ENCODE data around the gene SEC31A. TPM values are rescaled to one million over a fixed set of nuclear protein-coding genes. Genes with fewer than 3 reads are reported as not detected.
A peak's percentile ranks its signal among the peaks of the same experiment; 100 is the strongest.

SEC31A gene, protein sequence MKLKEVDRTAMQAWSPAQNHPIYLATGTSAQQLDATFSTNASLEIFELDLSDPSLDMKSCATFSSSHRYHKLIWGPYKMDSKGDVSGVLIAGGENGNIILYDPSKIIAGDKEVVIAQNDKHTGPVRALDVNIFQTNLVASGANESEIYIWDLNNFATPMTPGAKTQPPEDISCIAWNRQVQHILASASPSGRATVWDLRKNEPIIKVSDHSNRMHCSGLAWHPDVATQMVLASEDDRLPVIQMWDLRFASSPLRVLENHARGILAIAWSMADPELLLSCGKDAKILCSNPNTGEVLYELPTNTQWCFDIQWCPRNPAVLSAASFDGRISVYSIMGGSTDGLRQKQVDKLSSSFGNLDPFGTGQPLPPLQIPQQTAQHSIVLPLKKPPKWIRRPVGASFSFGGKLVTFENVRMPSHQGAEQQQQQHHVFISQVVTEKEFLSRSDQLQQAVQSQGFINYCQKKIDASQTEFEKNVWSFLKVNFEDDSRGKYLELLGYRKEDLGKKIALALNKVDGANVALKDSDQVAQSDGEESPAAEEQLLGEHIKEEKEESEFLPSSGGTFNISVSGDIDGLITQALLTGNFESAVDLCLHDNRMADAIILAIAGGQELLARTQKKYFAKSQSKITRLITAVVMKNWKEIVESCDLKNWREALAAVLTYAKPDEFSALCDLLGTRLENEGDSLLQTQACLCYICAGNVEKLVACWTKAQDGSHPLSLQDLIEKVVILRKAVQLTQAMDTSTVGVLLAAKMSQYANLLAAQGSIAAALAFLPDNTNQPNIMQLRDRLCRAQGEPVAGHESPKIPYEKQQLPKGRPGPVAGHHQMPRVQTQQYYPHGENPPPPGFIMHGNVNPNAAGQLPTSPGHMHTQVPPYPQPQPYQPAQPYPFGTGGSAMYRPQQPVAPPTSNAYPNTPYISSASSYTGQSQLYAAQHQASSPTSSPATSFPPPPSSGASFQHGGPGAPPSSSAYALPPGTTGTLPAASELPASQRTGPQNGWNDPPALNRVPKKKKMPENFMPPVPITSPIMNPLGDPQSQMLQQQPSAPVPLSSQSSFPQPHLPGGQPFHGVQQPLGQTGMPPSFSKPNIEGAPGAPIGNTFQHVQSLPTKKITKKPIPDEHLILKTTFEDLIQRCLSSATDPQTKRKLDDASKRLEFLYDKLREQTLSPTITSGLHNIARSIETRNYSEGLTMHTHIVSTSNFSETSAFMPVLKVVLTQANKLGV
- total RNA-seq (2022) (212 and 229 TPM in 2 replicates), Bru-seq, nascent RNA (percentile 96 among the genes with signal in this experiment), BruChase-seq, experiment 1, labeled RNA remaining after a 6-hour chase (percentile 96 among the genes with signal in this experiment), BruChase-seq, experiment 2, labeled RNA remaining after a 2-hour chase (percentile 96 among the genes with signal in this experiment)
- long read RNA-seq, full-length matches to known transcripts = 227 of 404 reads
- long read RNA-seq, partial matches to known transcripts = 47 of 404 reads
- long read RNA-seq, other reads (novel, unspliced or antisense) = 130 of 404 reads

DNA sequence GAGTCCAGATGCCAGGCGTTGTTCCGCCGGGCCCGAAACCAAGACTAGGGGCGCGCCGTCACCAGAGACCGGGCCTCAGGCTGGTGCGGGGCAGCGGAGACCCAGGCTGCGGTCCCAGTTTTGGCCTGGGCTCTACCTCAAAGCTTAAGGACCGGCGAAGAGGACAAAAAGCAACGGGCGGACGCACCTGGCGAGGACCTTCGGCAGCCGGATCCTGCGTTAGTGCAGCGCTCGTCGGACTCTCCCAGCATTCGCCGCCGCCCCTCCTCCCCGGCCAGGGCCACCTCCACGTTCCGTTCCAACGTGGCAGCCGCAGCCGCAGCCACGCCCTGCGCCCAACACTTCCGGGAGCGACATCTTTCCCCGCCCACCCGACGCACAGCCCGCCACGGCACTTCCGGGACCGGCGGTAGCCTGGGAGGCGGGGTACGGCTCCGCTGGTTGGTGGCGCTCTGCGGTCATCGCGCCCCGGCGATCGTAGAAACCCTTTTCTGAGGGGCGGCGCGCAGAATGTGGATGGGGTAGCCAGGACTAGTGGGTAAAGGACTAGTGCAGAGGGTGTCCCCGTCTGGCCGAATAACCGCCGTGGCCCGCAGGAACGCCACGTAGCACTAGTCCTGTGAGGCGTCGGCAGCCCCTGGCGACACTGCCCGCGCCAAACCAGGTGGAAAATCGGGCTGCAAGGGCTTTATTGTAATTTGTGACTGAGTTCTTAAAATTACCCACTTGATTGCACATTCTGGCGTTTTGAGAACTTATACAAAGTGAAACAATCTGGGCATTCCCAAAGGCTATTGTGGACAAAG is at the start of gene SEC31A:
Gene SEC31A (minus strand): TSS at position 253 of the 806 bp plus-strand sequence. CDS start 9,217 bp downstream, outside the sequence.
- Mint-ChIP-seq H3K9me3 (ENCODE audit: unreplicated experiment) (no peaks in the 10 kb centered on the region), H3K27me3 (ENCODE audit: insufficient read depth, unreplicated experiment) (no peaks in the 10 kb centered on the region), H3K4me3 (ENCODE audit: unreplicated experiment) (peak within 1 kb of the TSS; percentile 86), H3K36me3 (ENCODE audit: insufficient read depth, unreplicated experiment) (peaks cover 65% of the 10 kb centered on the region), H3K27ac (ENCODE audit: low read depth, unreplicated experiment) (peak within 1 kb of the TSS; percentile 98), H3K4me1 (ENCODE audit: insufficient read depth, unreplicated experiment) (peaks cover 24% of the 10 kb centered on the region)
- ChIA-PET POLR2A (interaction anchor here (1.1 to 11.1 kb wide), 10 partner anchors 7 to 518 kb away, joined by 3 to 327 read pairs (median 10); partner anchors contain the start of genes HNRNPDL, LIN54 and THAP9), CTCF (interaction anchor here (0.7 kb wide), 1 partner anchor 9 kb away, joined by 3 read pairs; no protein-coding TSS in a partner anchor)
- peak; percentile 95 for DNase-seq (ENCODE audit: unreplicated experiment)
- BruUV-seq (replicated peaks) = TSS peak; percentile 85
- intact Hi-C loops (cut with micrococcal nuclease) = loop anchor here (1.0 kb wide), 1 partner anchor 9 kb away; the partner anchor contains the start of gene THAP9
- TF ChIP-seq, protein P1, sequence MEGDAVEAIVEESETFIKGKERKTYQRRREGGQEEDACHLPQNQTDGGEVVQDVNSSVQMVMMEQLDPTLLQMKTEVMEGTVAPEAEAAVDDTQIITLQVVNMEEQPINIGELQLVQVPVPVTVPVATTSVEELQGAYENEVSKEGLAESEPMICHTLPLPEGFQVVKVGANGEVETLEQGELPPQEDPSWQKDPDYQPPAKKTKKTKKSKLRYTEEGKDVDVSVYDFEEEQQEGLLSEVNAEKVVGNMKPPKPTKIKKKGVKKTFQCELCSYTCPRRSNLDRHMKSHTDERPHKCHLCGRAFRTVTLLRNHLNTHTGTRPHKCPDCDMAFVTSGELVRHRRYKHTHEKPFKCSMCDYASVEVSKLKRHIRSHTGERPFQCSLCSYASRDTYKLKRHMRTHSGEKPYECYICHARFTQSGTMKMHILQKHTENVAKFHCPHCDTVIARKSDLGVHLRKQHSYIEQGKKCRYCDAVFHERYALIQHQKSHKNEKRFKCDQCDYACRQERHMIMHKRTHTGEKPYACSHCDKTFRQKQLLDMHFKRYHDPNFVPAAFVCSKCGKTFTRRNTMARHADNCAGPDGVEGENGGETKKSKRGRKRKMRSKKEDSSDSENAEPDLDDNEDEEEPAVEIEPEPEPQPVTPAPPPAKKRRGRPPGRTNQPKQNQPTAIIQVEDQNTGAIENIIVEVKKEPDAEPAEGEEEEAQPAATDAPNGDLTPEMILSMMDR (IDR thresholded peaks at IDR 0.05; ENCODE audit: unreplicated experiment) = no peak

DNA sequence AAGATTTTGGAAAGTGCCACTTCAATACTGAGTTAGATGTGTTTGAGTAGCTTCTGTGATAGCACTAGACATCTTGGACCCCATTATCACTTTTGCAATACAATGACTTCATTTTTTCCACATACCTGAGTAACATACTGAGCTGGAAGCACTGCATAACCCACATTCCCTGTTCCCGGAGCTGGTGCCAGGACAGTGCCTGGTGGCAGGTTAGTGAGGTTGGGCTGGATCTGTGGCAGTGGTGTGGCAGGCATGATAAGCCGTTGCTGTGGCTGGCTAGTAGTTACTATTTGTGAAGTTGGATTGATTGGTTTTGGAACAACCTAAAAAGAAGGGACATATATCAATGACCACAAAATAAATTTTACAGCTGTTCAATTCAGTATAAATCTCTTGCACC is 48.5 kb upstream of the SEC31A start:
- ChIA-PET CTCF (interaction anchor here (0.6 kb wide), 3 partner anchors 221 to 357 kb away, joined by 3 to 5 read pairs (median 3); no protein-coding TSS in a partner anchor), POLR2A (interaction anchor here (1.1 to 1.4 kb wide), 2 partner anchors 12 to 32 kb away, joined by 3 read pairs; no protein-coding TSS in a partner anchor)
- peaks cover 32% of the 10 kb centered on the region for H3K36me3 Mint-ChIP-seq (ENCODE audit: insufficient read depth, unreplicated experiment)
- TF ChIP-seq, protein P1 (IDR thresholded peaks at IDR 0.05; ENCODE audit: unreplicated experiment) = no peak
- H3K27me3 Mint-ChIP-seq (ENCODE audit: insufficient read depth, unreplicated experiment) = no peaks in the 10 kb centered on the region
- H3K9me3 Mint-ChIP-seq (ENCODE audit: unreplicated experiment) = no peaks in the 10 kb centered on the region
- DNase-seq (ENCODE audit: unreplicated experiment) = no peak
- H3K27ac Mint-ChIP-seq (ENCODE audit: low read depth, unreplicated experiment) = no peak overlapping the region
- BruUV-seq (replicated peaks) = no TSS peak
- no peak overlapping the region for H3K4me3 Mint-ChIP-seq (ENCODE audit: unreplicated experiment)
- H3K4me1 Mint-ChIP-seq (ENCODE audit: insufficient read depth, unreplicated experiment) = no peaks in the 10 kb centered on the region
- intact Hi-C loops (cut with micrococcal nuclease) = no loop called here

DNA sequence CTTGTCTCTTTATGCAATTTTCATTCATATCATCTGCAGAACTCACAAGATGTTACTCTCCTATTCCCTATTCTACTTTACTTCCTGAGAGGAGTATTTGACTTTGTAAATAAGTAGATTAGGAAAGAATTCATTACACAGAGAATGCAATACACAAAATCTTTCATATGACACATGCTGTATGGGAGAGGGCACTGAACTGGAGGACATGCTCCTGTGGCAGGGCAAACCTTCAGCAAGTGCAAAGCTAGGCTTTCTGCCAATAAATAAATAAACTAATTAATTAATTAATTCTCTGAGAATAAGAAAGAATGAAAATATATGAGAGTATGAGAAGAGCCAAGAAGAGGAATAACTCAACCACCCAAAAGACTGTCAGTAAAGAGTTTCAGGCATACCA is 43.5 kb upstream of the SEC31A start:
- H3K9me3 Mint-ChIP-seq (ENCODE audit: unreplicated experiment) = no peaks in the 10 kb centered on the region
- TF ChIP-seq, protein P1 (IDR thresholded peaks at IDR 0.05; ENCODE audit: unreplicated experiment) = no peak
- CTCF ChIA-PET = no interaction called here
- no peaks in the 10 kb centered on the region for H3K27me3 Mint-ChIP-seq (ENCODE audit: insufficient read depth, unreplicated experiment)
- H3K4me1 Mint-ChIP-seq (ENCODE audit: insufficient read depth, unreplicated experiment) = no peaks in the 10 kb centered on the region
- H3K36me3 Mint-ChIP-seq (ENCODE audit: insufficient read depth, unreplicated experiment) = peaks cover 47% of the 10 kb centered on the region
- POLR2A ChIA-PET = interaction anchor here (0.6 to 1.3 kb wide), 2 partner anchors 10 to 45 kb away, joined by 3 to 4 read pairs; no protein-coding TSS in a partner anchor
- intact Hi-C loops (cut with micrococcal nuclease) = no loop called here
- BruUV-seq (replicated peaks) = no TSS peak
- DNase-seq (ENCODE audit: unreplicated experiment) = no peak
- no peak overlapping the region for H3K27ac Mint-ChIP-seq (ENCODE audit: low read depth, unreplicated experiment)
- no peak overlapping the region for H3K4me3 Mint-ChIP-seq (ENCODE audit: unreplicated experiment)
